ENCODE measurements around the gene PTGFRN. TPM values are rescaled to one million over a fixed set of nuclear protein-coding genes. Genes with fewer than 3 reads are reported as not detected.

The PTGFRN gene
- total RNA-seq, 4 donors from 2014 or later, result 64.5 to 92.0 (median 83.9) TPM

- no peak overlapping the region for H3K27ac ChIP-seq
- 83% methylated on average over 5 of the region's 5 CpGs for WGBS
- no peaks in the 10 kb centered on the region for H3K27me3 ChIP-seq
- no peaks in the 10 kb centered on the region for H3K9me3 ChIP-seq
- TF ChIP-seq EP300 (IDR thresholded peaks at IDR 0.05), result no peak
- TF ChIP-seq POLR2AphosphoS5 (IDR thresholded peaks at IDR 0.05), result no peak
- no peak for TF ChIP-seq CTCF (IDR thresholded peaks at IDR 0.05)
- no peak for TF ChIP-seq POLR2A (IDR thresholded peaks at IDR 0.05)
- no peaks in the 10 kb centered on the region for H3K4me1 ChIP-seq
- no peaks in the 10 kb centered on the region for H3K36me3 ChIP-seq
- H3K4me3 ChIP-seq, result no peak overlapping the region
- DNase-seq (ENCODE audit: low spot score in 2 of 2), result no peak
Measured at GRCh38 chr1:117013309-117013858, 103.7 kb downstream of the PTGFRN start.

- Histone ChIP-seq H3K9me3 (no peaks in the 10 kb centered on the region), H3K36me3 (no peaks in the 10 kb centered on the region), H3K27ac (no peak overlapping the region), H3K4me1 (no peaks in the 10 kb centered on the region), H3K27me3 (no peaks in the 10 kb centered on the region), H3K4me3 (no peak overlapping the region)
- DNase-seq (ENCODE audit: low spot score in 2 of 2), result no peak
- WGBS, result 85% methylated on average over 5 of the region's 5 CpGs
- TF ChIP-seq CTCF (IDR thresholded peaks at IDR 0.05), result no peak
- TF ChIP-seq EP300 (IDR thresholded peaks at IDR 0.05), result no peak
- no peak for TF ChIP-seq POLR2AphosphoS5 (IDR thresholded peaks at IDR 0.05)
Measured at GRCh38 chr1:117014209-117014608, 104.5 kb downstream of the PTGFRN start.

- no peaks in the 10 kb centered on the region for H3K27me3 ChIP-seq
- no peak overlapping the region for H3K27ac ChIP-seq
- H3K36me3 ChIP-seq, result no peaks in the 10 kb centered on the region
- H3K4me3 ChIP-seq, result no peak overlapping the region
- no peaks in the 10 kb centered on the region for H3K4me1 ChIP-seq
- no peak for TF ChIP-seq POLR2A (IDR thresholded peaks at IDR 0.05)
- no peak for TF ChIP-seq POLR2AphosphoS5 (IDR thresholded peaks at IDR 0.05)
- TF ChIP-seq CTCF (IDR thresholded peaks at IDR 0.05), result no peak
- no peak for TF ChIP-seq EP300 (IDR thresholded peaks at IDR 0.05)
- no peak for DNase-seq (ENCODE audit: low spot score in 2 of 2)
- WGBS, result 82% methylated on average over 3 of the region's 3 CpGs
- H3K9me3 ChIP-seq, result no peaks in the 10 kb centered on the region
Measured at GRCh38 chr1:117015724-117016123, 106.0 kb downstream of the PTGFRN start.

GRCh38 chr1:117017062-117017461, 107.3 kb downstream of the PTGFRN start:
- 71% methylated on average over 4 of the region's 4 CpGs for WGBS
- Histone ChIP-seq H3K36me3 (no peaks in the 10 kb centered on the region), H3K4me3 (no peak overlapping the region), H3K4me1 (no peaks in the 10 kb centered on the region), H3K9me3 (no peaks in the 10 kb centered on the region), H3K27ac (no peak overlapping the region), H3K27me3 (no peaks in the 10 kb centered on the region)
- no peak for TF ChIP-seq POLR2A (IDR thresholded peaks at IDR 0.05)
- DNase-seq (ENCODE audit: low spot score in 2 of 2), result no peak

- 41% methylated on average over 3 of the region's 3 CpGs for WGBS
- Histone ChIP-seq H3K27me3 (no peaks in the 10 kb centered on the region), H3K27ac (no peak overlapping the region), H3K36me3 (no peaks in the 10 kb centered on the region), H3K4me1 (no peaks in the 10 kb centered on the region), H3K4me3 (no peak overlapping the region), H3K9me3 (no peaks in the 10 kb centered on the region)
- DNase-seq (ENCODE audit: low spot score in 2 of 2), result no peak
- no peak for TF ChIP-seq CTCF (IDR thresholded peaks at IDR 0.05)
Measured at GRCh38 chr1:117017648-117018047, 107.9 kb downstream of the PTGFRN start.

- no peaks in the 10 kb centered on the region for H3K9me3 ChIP-seq
- DNase-seq (ENCODE audit: low spot score in 2 of 2), result no peak
- WGBS, result 52% methylated on average over 1 of the region's 1 CpG
- no peak overlapping the region for H3K4me3 ChIP-seq
- TF ChIP-seq CTCF (IDR thresholded peaks at IDR 0.05) (no peak), POLR2AphosphoS5 (IDR thresholded peaks at IDR 0.05) (no peak), EP300 (IDR thresholded peaks at IDR 0.05) (no peak)
- H3K27ac ChIP-seq, result no peak overlapping the region
- H3K4me1 ChIP-seq, result no peaks in the 10 kb centered on the region
- no peaks in the 10 kb centered on the region for H3K36me3 ChIP-seq
- no peaks in the 10 kb centered on the region for H3K27me3 ChIP-seq
Measured at GRCh38 chr1:117020526-117021156, 110.9 kb downstream of the PTGFRN start.
